SU-DHL-6 (cell line): ENCODE data around the gene STIP1.

Experiments
- CTCF ChIP-seq: fragments of 200-600 bp; sonication (generic); IDR thresholded peaks from one replicate; pipeline ENCODE4 v1.5.1; 2017; ENCODE audit warnings: antibody characterized with exemption, mild to moderate bottlenecking, low read length, moderate library complexity; ENCODE audit not compliant: insufficient read depth, poor library complexity, severe bottlenecking
- EZH2phosphoT487 ChIP-seq: fragments of 200-600 bp; sonication (generic), shearing (Covaris generic); conservative IDR thresholded peaks from 2 replicates; pipeline ENCODE4 v1.6.1; 2018; ENCODE audit warnings: mild to moderate bottlenecking, antibody characterized with exemption, low read length, moderate library complexity, mixed read lengths

GRCh38 chr11:64141081-64141783, 44.7 kb upstream of the STIP1 start:
- TF ChIP-seq CTCF = no peak
- TF ChIP-seq EZH2phosphoT487 = no peak
